ENCODE measurements around the gene NTHL1.

The NTHL1 gene

GRCh38 chr16:2009164-2009711, 38.4 kb downstream of the NTHL1 start:
- no peak for DNase-seq
- Histone ChIP-seq H3K27ac (ENCODE audit: insufficient read depth, low read length, poor library complexity, severe bottlenecking) (peak overlapping the region; percentile 77), H3K36me3 (ENCODE audit: control insufficient read depth, insufficient read depth, low read length) (no peaks in the 10 kb centered on the region), H3K27me3 (replicated peaks; ENCODE audit: control insufficient read depth, insufficient read depth, low read length, poor library complexity, severe bottlenecking) (no peaks in the 10 kb centered on the region), H3K4me1 (ENCODE audit: control insufficient read depth, insufficient read depth, low read length, poor library complexity, severe bottlenecking) (peaks cover 31% of the 10 kb centered on the region), H3K9me3 (ENCODE audit: control insufficient read depth, low read length) (no peaks in the 10 kb centered on the region), H3K4me3 (ENCODE audit: insufficient read depth, low read depth, low read length, poor library complexity, severe bottlenecking) (peak overlapping the region; percentile 69)

DNA sequence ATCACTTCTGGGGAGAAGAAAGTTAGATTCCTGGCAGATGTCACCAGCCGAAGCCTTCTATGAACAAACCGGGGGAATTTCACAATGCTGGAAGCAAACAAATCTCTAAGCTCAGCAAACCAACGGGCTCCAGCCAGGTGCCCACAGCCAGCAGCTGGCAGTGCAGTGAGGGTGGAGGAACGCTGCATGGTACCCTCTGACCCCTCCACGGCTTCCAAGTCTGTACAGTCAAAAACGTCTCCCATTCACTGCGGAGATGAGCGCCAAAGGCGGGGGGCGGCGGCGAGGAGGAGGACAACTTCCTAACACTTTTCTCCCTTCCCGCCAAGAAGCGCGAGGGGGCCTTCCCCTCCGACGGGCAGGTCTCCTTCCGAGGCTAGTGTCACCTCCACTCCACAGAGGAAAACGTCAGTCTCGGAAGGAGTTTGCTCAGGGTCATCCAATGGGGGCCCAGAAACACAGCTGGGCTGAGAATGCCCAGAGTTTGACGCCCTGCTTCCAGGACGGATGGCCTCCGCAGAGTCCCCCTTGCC, 38.9 kb downstream of the NTHL1 start:
- no peak for DNase-seq
- Histone ChIP-seq H3K9me3 (ENCODE audit: control insufficient read depth, low read length) (no peaks in the 10 kb centered on the region), H3K27ac (ENCODE audit: insufficient read depth, low read length, poor library complexity, severe bottlenecking) (peak overlapping the region; percentile 77), H3K4me3 (ENCODE audit: insufficient read depth, low read depth, low read length, poor library complexity, severe bottlenecking) (peak overlapping the region; percentile 69), H3K4me1 (ENCODE audit: control insufficient read depth, insufficient read depth, low read length, poor library complexity, severe bottlenecking) (peaks cover 35% of the 10 kb centered on the region), H3K27me3 (replicated peaks; ENCODE audit: control insufficient read depth, insufficient read depth, low read length, poor library complexity, severe bottlenecking) (no peaks in the 10 kb centered on the region), H3K36me3 (ENCODE audit: control insufficient read depth, insufficient read depth, low read length) (no peaks in the 10 kb centered on the region)

- peak overlapping the region; percentile 77 for H3K27ac ChIP-seq (ENCODE audit: insufficient read depth, low read length, poor library complexity, severe bottlenecking)
Measured at GRCh38 chr16:2008009-2008526, 39.6 kb downstream of the NTHL1 start.

GRCh38 chr16:2007081-2007836, 40.4 kb downstream of the NTHL1 start:
- Histone ChIP-seq H3K27ac (ENCODE audit: insufficient read depth, low read length, poor library complexity, severe bottlenecking) (peak overlapping the region; percentile 77), H3K9me3 (ENCODE audit: control insufficient read depth, low read length) (no peaks in the 10 kb centered on the region), H3K4me3 (ENCODE audit: insufficient read depth, low read depth, low read length, poor library complexity, severe bottlenecking) (no peak overlapping the region), H3K27me3 (replicated peaks; ENCODE audit: control insufficient read depth, insufficient read depth, low read length, poor library complexity, severe bottlenecking) (no peaks in the 10 kb centered on the region), H3K36me3 (ENCODE audit: control insufficient read depth, insufficient read depth, low read length) (peaks cover 7% of the 10 kb centered on the region), H3K4me1 (ENCODE audit: control insufficient read depth, insufficient read depth, low read length, poor library complexity, severe bottlenecking) (peaks cover 35% of the 10 kb centered on the region)
- no peak for DNase-seq

More at GRCh38 chr16:2008009-2008526, 39.6 kb downstream of the NTHL1 start:
- peak in 1 of 3 donors; percentile 16 for DNase-seq
- Histone ChIP-seq H3K9me3 (ENCODE audit: control insufficient read depth, low read length) (no peaks in the 10 kb centered on the region), H3K4me1 (ENCODE audit: control insufficient read depth, insufficient read depth, low read length, poor library complexity, severe bottlenecking) (peaks cover 35% of the 10 kb centered on the region), H3K4me3 (ENCODE audit: insufficient read depth, low read depth, low read length, poor library complexity, severe bottlenecking) (no peak overlapping the region), H3K27me3 (replicated peaks; ENCODE audit: control insufficient read depth, insufficient read depth, low read length, poor library complexity, severe bottlenecking) (no peaks in the 10 kb centered on the region), H3K36me3 (ENCODE audit: control insufficient read depth, insufficient read depth, low read length) (no peaks in the 10 kb centered on the region)

DNA sequence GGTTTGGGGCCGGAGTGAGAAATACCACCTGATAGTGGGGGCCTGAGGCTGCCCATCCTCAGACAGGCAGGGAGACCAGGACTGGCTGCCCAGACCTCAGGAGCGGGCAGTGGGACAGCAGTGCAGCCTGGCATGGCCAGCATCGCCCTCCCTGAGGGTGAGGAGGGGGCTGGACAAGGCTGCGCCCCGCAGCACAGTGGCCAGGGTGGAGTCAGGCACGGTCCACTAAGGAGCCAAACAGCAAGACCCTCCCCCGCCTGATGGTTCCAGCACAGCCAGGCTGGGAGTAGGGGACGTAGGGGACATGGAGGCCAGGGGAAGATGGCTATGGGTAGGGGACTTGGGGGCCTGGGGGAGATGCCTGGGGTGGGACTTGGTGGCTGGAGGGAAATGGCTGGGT, 41.3 kb downstream of the NTHL1 start:
- H3K36me3 ChIP-seq (ENCODE audit: control insufficient read depth, insufficient read depth, low read length): peaks cover 17% of the 10 kb centered on the region
- no peaks in the 10 kb centered on the region for H3K9me3 ChIP-seq (ENCODE audit: control insufficient read depth, low read length)

GRCh38 chr16:2005646-2006045, 42.0 kb downstream of the NTHL1 start:
- DNase-seq: no peak
- no peak overlapping the region for H3K4me3 ChIP-seq (ENCODE audit: insufficient read depth, low read depth, low read length, poor library complexity, severe bottlenecking)
- H3K36me3 ChIP-seq (ENCODE audit: control insufficient read depth, insufficient read depth, low read length): peaks cover 23% of the 10 kb centered on the region
- H3K4me1 ChIP-seq (ENCODE audit: control insufficient read depth, insufficient read depth, low read length, poor library complexity, severe bottlenecking): peaks cover 35% of the 10 kb centered on the region
- no peak overlapping the region for H3K27ac ChIP-seq (ENCODE audit: insufficient read depth, low read length, poor library complexity, severe bottlenecking)
- no peaks in the 10 kb centered on the region for H3K9me3 ChIP-seq (ENCODE audit: control insufficient read depth, low read length)
- no peaks in the 10 kb centered on the region for H3K27me3 ChIP-seq (replicated peaks; ENCODE audit: control insufficient read depth, insufficient read depth, low read length, poor library complexity, severe bottlenecking)

More for the DNA sequence above, 41.3 kb downstream of the NTHL1 start:
- H3K27me3 ChIP-seq (replicated peaks; ENCODE audit: control insufficient read depth, insufficient read depth, low read length, poor library complexity, severe bottlenecking): no peaks in the 10 kb centered on the region
- no peak overlapping the region for H3K27ac ChIP-seq (ENCODE audit: insufficient read depth, low read length, poor library complexity, severe bottlenecking)
- H3K4me3 ChIP-seq (ENCODE audit: insufficient read depth, low read depth, low read length, poor library complexity, severe bottlenecking): no peak overlapping the region
- DNase-seq: no peak
- H3K4me1 ChIP-seq (ENCODE audit: control insufficient read depth, insufficient read depth, low read length, poor library complexity, severe bottlenecking): peaks cover 35% of the 10 kb centered on the region

GRCh38 chr16:2004795-2005517, 42.7 kb downstream of the NTHL1 start:
- no peaks in the 10 kb centered on the region for H3K9me3 ChIP-seq (ENCODE audit: control insufficient read depth, low read length)
- no peaks in the 10 kb centered on the region for H3K27me3 ChIP-seq (replicated peaks; ENCODE audit: control insufficient read depth, insufficient read depth, low read length, poor library complexity, severe bottlenecking)
- no peak for DNase-seq
- peaks cover 29% of the 10 kb centered on the region for H3K4me1 ChIP-seq (ENCODE audit: control insufficient read depth, insufficient read depth, low read length, poor library complexity, severe bottlenecking)
- H3K4me3 ChIP-seq (ENCODE audit: insufficient read depth, low read depth, low read length, poor library complexity, severe bottlenecking): no peak overlapping the region
- H3K36me3 ChIP-seq (ENCODE audit: control insufficient read depth, insufficient read depth, low read length): peaks cover 30% of the 10 kb centered on the region
- no peak overlapping the region for H3K27ac ChIP-seq (ENCODE audit: insufficient read depth, low read length, poor library complexity, severe bottlenecking)

- Histone ChIP-seq H3K4me1 (ENCODE audit: control insufficient read depth, insufficient read depth, low read length, poor library complexity, severe bottlenecking) (peaks cover 27% of the 10 kb centered on the region), H3K36me3 (ENCODE audit: control insufficient read depth, insufficient read depth, low read length) (peaks cover 39% of the 10 kb centered on the region), H3K9me3 (ENCODE audit: control insufficient read depth, low read length) (no peaks in the 10 kb centered on the region), H3K4me3 (ENCODE audit: insufficient read depth, low read depth, low read length, poor library complexity, severe bottlenecking) (no peak overlapping the region), H3K27me3 (replicated peaks; ENCODE audit: control insufficient read depth, insufficient read depth, low read length, poor library complexity, severe bottlenecking) (no peaks in the 10 kb centered on the region), H3K27ac (ENCODE audit: insufficient read depth, low read length, poor library complexity, severe bottlenecking) (no peak overlapping the region)
- peak; percentile 67 to 76 (median 71) for DNase-seq
Measured at GRCh38 chr16:2003827-2004641, 43.6 kb downstream of the NTHL1 start.

DNA sequence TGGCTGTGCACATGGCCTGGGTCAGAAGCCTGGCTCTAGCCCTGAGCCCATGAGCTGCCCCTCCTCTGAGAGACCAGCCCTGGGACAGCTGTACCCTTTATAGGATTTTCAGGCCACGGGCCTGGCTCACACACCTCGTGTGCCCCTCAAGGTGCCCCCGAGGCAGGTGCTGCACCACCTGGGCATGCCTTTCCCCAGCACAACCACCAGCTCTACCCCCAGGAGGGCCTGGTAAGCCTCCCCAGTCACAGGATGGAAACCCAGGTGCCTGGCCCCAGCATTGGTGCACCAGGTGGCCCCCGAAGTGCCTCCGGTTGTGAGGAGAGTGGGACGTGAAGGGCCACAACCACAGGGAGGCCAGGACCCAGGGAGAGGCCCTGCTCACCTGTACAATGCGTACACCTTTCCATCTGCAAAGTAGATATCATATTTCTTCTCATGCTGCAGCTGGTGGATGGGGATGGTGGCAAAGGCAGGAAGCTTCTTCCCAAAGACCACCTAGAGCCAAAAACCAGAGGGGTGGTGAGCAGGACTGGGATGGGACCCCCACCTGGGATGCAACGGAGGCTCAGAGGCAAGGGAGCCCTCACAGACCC, 44.3 kb downstream of the NTHL1 start:
- Histone ChIP-seq H3K27me3 (replicated peaks; ENCODE audit: control insufficient read depth, insufficient read depth, low read length, poor library complexity, severe bottlenecking) (no peaks in the 10 kb centered on the region), H3K27ac (ENCODE audit: insufficient read depth, low read length, poor library complexity, severe bottlenecking) (no peak overlapping the region), H3K36me3 (ENCODE audit: control insufficient read depth, insufficient read depth, low read length) (peaks cover 44% of the 10 kb centered on the region), H3K4me3 (ENCODE audit: insufficient read depth, low read depth, low read length, poor library complexity, severe bottlenecking) (no peak overlapping the region), H3K9me3 (ENCODE audit: control insufficient read depth, low read length) (no peaks in the 10 kb centered on the region), H3K4me1 (ENCODE audit: control insufficient read depth, insufficient read depth, low read length, poor library complexity, severe bottlenecking) (peaks cover 21% of the 10 kb centered on the region)
- no peak for DNase-seq

All from effector memory CD4-positive, alpha-beta T cell (primary cell).